Neural cell (in vitro differentiated cells): Measurements from ENCODE around the gene FAM168A.

Experiments
- EP300 ChIP-seq: fragments of 450-650 bp; conservative IDR thresholded peaks from 2 replicates; pipeline ENCODE4 v1.6.1; 2014; ENCODE audit warnings: antibody characterized with exemption, mild to moderate bottlenecking, moderate library complexity; ENCODE audit not compliant: poor library complexity, severe bottlenecking
- EZH2 ChIP-seq: fragments of 200-600, 300-800 bp; shearing (Covaris generic), sonication (generic); IDR thresholded peaks from 2 replicates; pipeline ENCODE4 v1.6.1; 2014; ENCODE audit warnings: antibody characterized with exemption, low read length, borderline replicate concordance, mild to moderate bottlenecking; ENCODE audit not compliant: insufficient read depth, poor library complexity, severe bottlenecking
- POLR2AphosphoS5 ChIP-seq: IDR thresholded peaks from 2 replicates; pipeline ENCODE4 v1.6.1; 2012
- RAD21 ChIP-seq: fragments of 450-650 bp; conservative IDR thresholded peaks from 2 replicates; pipeline ENCODE4 v1.6.1; 2014; ENCODE audit warnings: antibody characterized with exemption, mild to moderate bottlenecking, moderate library complexity
- TF ChIP-seq, protein P1 (sequence below): fragments of 450-650 bp; IDR thresholded peaks from 2 replicates; pipeline ENCODE4 v1.5.1; 2014; ENCODE audit warnings: antibody characterized with exemption, mild to moderate bottlenecking, moderate library complexity; ENCODE audit not compliant: poor library complexity, severe bottlenecking

DNA sequence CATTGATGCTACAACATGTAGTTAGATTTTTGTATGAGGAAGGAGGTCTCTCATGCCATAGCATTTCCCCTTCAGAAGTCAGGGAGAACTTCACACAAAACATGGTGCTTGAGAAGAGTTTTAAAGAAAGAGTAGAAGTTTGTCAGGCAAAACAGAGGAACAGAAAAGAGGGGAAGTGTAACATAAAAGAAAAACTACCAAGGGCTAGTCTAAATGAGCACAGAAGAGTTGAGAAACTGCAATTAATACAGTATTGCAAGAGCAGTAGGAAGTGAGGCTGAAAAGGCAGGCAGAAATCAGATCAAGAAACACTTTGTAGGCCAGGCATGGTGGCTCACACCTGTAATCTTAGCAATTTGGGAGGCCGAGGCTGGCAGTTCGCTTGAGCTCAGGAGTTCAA is 61.0 kb downstream of the FAM168A start:
- TF ChIP-seq, protein P1, sequence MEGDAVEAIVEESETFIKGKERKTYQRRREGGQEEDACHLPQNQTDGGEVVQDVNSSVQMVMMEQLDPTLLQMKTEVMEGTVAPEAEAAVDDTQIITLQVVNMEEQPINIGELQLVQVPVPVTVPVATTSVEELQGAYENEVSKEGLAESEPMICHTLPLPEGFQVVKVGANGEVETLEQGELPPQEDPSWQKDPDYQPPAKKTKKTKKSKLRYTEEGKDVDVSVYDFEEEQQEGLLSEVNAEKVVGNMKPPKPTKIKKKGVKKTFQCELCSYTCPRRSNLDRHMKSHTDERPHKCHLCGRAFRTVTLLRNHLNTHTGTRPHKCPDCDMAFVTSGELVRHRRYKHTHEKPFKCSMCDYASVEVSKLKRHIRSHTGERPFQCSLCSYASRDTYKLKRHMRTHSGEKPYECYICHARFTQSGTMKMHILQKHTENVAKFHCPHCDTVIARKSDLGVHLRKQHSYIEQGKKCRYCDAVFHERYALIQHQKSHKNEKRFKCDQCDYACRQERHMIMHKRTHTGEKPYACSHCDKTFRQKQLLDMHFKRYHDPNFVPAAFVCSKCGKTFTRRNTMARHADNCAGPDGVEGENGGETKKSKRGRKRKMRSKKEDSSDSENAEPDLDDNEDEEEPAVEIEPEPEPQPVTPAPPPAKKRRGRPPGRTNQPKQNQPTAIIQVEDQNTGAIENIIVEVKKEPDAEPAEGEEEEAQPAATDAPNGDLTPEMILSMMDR, result no peak
- TF ChIP-seq POLR2AphosphoS5 (no peak), EP300 (no peak), RAD21 (no peak), EZH2 (no peak)
